Testis (tissue), 3 donors: ENCODE data around the gene PCSK2. TPM values are rescaled to one million over a fixed set of nuclear protein-coding genes. Genes with fewer than 3 reads are reported as not detected.

Source experiments
- DNase-seq: peaks from one replicate; pipeline ENCODE4 v3.0.0-alpha.2; 2019
- H3K27ac ChIP-seq, 2 donors: fragments of 200-600 bp; sonication (generic); one replicate each; pipeline ENCODE4 v1.5.1; 2019
- H3K27me3 ChIP-seq: fragments of 200-600 bp; sonication (generic); one replicate; pipeline ENCODE4 v1.5.1; 2019
- H3K36me3 ChIP-seq: fragments of 200-600 bp; sonication (generic); one replicate; pipeline ENCODE4 v1.5.1; 2017; ENCODE audit warnings: low read depth; ENCODE audit errors: missing control alignments
- H3K4me1 ChIP-seq: fragments of 200-600 bp; sonication (generic); one replicate; pipeline ENCODE4 v1.5.1; 2019
- H3K4me3 ChIP-seq, 2 donors: fragments of 200-600 bp; sonication (generic); one replicate each; pipeline ENCODE4 v1.5.1; 2017 to 2019
- H3K9me3 ChIP-seq: fragments of 200-600 bp; sonication (generic); one replicate; pipeline ENCODE4 v1.5.1; 2017
- CTCF ChIP-seq, 3 experiments: fragments of 450-650 bp in 2 of 3; fragments of 200-600 bp in 1 of 3; sonication (generic) in 1 of 3; IDR thresholded peaks; one replicate each; pipeline ENCODE4 v1.5.1; 2016 to 2019; ENCODE audit warnings: antibody characterized with exemption in 3 of 3, mild to moderate bottlenecking in 2 of 3, moderate library complexity in 1 of 3
- POLR2A ChIP-seq: fragments of 450-650 bp; IDR thresholded peaks from one replicate; pipeline ENCODE4 v1.6.1; 2017; ENCODE audit warnings: antibody characterized with exemption, mild to moderate bottlenecking, moderate library complexity
- WGBS, 2 donors: methylation state at CpG; one replicate each; pipeline ENCODE4 v1.1.5; 2018; 5-methylcytosine and 5-hydroxymethylcytosine counted together
- intact Hi-C: fragments of 100-400 bp; cut with DNase I; formaldehyde crosslinking; loops from one replicate; pipeline ENCODE4 v1.15.1; 2023; ENCODE audit warnings: low total_unique reads
- polyA plus RNA-seq: library from polyadenylated mRNA; stranded (reverse); fragments of 350-450 nt; fragmentation: Illumina TruSeq; extraction: RNeasy Lipid Tissue Mini Kit (QIAGEN cat#74804); gene quantifications from one replicate; pipeline ENCODE4 v1.2.3, GENCODE V29; 2014; ENCODE audit warnings: low read depth, low replicate concordance; ENCODE audit not compliant: insufficient read depth
- total RNA-seq, 2 donors: library from RNA; depleted of rRNA; stranded (reverse); fragments of >200 nt; gene quantifications; one replicate each; pipeline ENCODE4 v1.2.3, GENCODE V29; 2016

The PCSK2 gene
- total and polyA plus RNA-seq, 3 donors from 2014 or later: 5.1 to 40.5 (median 11.7) TPM

- DNase-seq: no peak
- 58 to 75% methylated on average over 1 of the region's 1 CpG for WGBS, 2 donors
- Histone ChIP-seq H3K36me3 (no peaks in the 10 kb centered on the region), H3K4me3 (no peak overlapping the region), H3K27me3 (no peaks in the 10 kb centered on the region), H3K27ac (no peak overlapping the region), H3K4me1 (no peaks in the 10 kb centered on the region), H3K9me3 (no peaks in the 10 kb centered on the region)
- TF ChIP-seq POLR2A (no peak), CTCF (IDR thresholded peaks at IDR 0.05) (no peak)
- intact Hi-C loops: no loop called here
These were observed 230.2 kb downstream of the PCSK2 start for GRCh38 chr20:17457079-17457478.

- TF ChIP-seq CTCF (IDR thresholded peaks at IDR 0.05) (no peak), POLR2A (no peak)
- Histone ChIP-seq H3K36me3 (no peaks in the 10 kb centered on the region), H3K9me3 (no peaks in the 10 kb centered on the region), H3K4me3 (no peak overlapping the region), H3K27me3 (no peaks in the 10 kb centered on the region), H3K27ac (no peak overlapping the region), H3K4me1 (no peaks in the 10 kb centered on the region)
- 88 to 90% methylated on average over 6 of the region's 6 CpGs for WGBS, 2 donors
- no peak for DNase-seq
- intact Hi-C loops: no loop called here
These were observed 230.8 kb downstream of the PCSK2 start for GRCh38 chr20:17457588-17458190.

- no peaks in the 10 kb centered on the region for H3K4me1 ChIP-seq
- 66 to 76% methylated on average over 2 of the region's 2 CpGs for WGBS, 2 donors
- intact Hi-C loops: no loop called here
- H3K27ac ChIP-seq: no peak overlapping the region
- DNase-seq: peak; percentile 31
- H3K4me3 ChIP-seq: peak overlapping the region in 1 of 2 donors; percentile 4
- no peaks in the 10 kb centered on the region for H3K36me3 ChIP-seq
- H3K9me3 ChIP-seq: no peaks in the 10 kb centered on the region
- H3K27me3 ChIP-seq: no peaks in the 10 kb centered on the region
- no peak for TF ChIP-seq CTCF (IDR thresholded peaks at IDR 0.05)
- TF ChIP-seq POLR2A: no peak
These were observed 233.3 kb downstream of the PCSK2 start for GRCh38 chr20:17460119-17460518.

- intact Hi-C loops: no loop called here
- no peak for DNase-seq
- TF ChIP-seq POLR2A (no peak), CTCF (IDR thresholded peaks at IDR 0.05) (no peak)
- Histone ChIP-seq H3K27me3 (no peaks in the 10 kb centered on the region), H3K36me3 (no peaks in the 10 kb centered on the region), H3K4me3 (no peak overlapping the region), H3K4me1 (no peaks in the 10 kb centered on the region), H3K27ac (no peak overlapping the region), H3K9me3 (no peaks in the 10 kb centered on the region)
- 82 to 87% methylated on average over 3 of the region's 3 CpGs for WGBS, 2 donors
These were observed 235.1 kb downstream of the PCSK2 start for GRCh38 chr20:17461941-17462340.

GRCh38 chr20:17463711-17464110, 236.9 kb downstream of the PCSK2 start:
- WGBS, 2 donors: 59 to 62% methylated on average over 1 of the region's 1 CpG
- TF ChIP-seq POLR2A: no peak
- TF ChIP-seq CTCF (IDR thresholded peaks at IDR 0.05): no peak
- H3K9me3 ChIP-seq: no peaks in the 10 kb centered on the region
- DNase-seq: no peak
- no peak overlapping the region for H3K27ac ChIP-seq
- intact Hi-C loops: no loop called here
- H3K36me3 ChIP-seq: no peaks in the 10 kb centered on the region
- no peaks in the 10 kb centered on the region for H3K27me3 ChIP-seq
- no peak overlapping the region for H3K4me3 ChIP-seq
- no peaks in the 10 kb centered on the region for H3K4me1 ChIP-seq
